ENCODE data around the gene SLC6A7. TPM values are rescaled to one million over a fixed set of nuclear protein-coding genes. Genes with fewer than 3 reads are reported as not detected.
"Not testable (repeated sequence)": the region's sequence is repeated elsewhere in the genome, so short reads cannot be mapped to it uniquely, and the experiment has no call there.

Gene SLC6A7
- total RNA-seq, 1 donor from 2014 or later: 0.62 TPM

- DNase-seq: no peak
Measured at GRCh38 chr5:150218693-150219035, 28.8 kb downstream of the SLC6A7 start.

GRCh38 chr5:150219142-150219541 is 29.3 kb downstream of the SLC6A7 start:
- DNase-seq: no peak

DNA sequence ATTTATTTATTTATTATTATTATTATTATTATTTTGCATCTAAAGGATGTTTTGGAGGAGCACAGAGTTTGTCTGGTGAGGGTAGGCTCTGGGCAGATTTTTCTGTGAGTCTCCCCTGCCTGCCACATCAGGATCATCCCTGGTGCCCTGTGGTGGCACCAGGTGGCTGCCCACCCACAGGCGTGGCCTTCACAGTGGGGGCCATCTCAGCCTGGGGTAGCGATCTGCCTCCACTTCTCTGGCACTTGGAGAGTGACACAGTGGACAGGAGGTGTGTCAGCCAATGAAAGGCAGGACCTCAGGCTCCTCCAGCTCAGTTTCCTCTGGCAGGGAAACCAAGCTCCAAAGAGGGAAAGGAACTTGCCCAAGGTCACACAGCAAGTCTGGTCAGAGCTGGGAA is 30.0 kb downstream of the SLC6A7 start:
- no peak for DNase-seq

DNA sequence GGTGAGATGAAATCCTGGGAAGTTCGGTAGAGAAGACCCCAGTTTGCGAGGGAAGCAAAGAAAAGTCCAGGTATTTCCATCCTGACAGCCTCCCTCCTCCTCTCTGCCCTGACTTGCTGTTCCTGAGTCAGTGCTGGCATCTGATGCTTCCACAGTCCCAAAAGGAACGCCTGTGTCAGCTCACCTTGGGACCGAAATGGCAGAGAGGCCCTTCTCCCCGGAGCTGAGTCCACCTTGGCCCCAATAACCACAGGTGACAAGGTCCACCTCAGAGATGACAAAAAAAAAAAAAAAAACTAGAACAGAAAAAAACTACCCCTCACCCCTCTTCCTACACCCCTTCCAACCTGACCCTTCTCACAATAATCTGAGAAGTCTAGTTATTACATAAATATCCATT is 31.6 kb downstream of the SLC6A7 start:
- no peak for DNase-seq

GRCh38 chr5:150222906-150223305 is 33.0 kb downstream of the SLC6A7 start:
- DNase-seq: no peak

DNA sequence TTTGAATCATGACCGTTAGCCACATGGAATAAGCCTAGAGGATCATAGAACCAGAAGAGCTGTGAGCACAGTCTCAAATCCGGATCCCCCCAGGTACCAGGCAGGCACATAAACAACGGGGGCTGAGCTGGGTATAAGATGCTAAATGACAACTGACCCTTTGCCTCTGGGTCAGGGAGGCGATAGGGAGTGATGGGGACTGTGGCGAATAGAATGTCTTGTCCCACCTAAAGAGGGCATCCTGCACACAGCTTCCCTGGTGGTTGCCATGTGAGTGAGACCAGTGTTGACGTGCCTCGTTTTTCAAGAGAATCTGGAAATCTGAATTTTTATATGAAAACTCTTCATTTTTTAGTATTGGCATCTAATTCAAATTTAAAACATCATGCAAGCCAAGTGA is 33.6 kb downstream of the SLC6A7 start:
- DNase-seq: no peak

GRCh38 chr5:150224483-150225027 is 34.7 kb downstream of the SLC6A7 start:
- no peak for DNase-seq

GRCh38 chr5:150227036-150227435 is 37.2 kb downstream of the SLC6A7 start:
- no peak for DNase-seq

- DNase-seq: no peak
Measured at GRCh38 chr5:150227606-150228273, 37.9 kb downstream of the SLC6A7 start.

GRCh38 chr5:150229571-150229970 is 39.7 kb downstream of the SLC6A7 start:
- no peak for DNase-seq

- DNase-seq: no peak
Measured at GRCh38 chr5:150230842-150231241, 41.0 kb downstream of the SLC6A7 start.

GRCh38 chr5:150233706-150234105 is 43.8 kb downstream of the SLC6A7 start:
- not testable (repeated sequence) for DNase-seq

DNA sequence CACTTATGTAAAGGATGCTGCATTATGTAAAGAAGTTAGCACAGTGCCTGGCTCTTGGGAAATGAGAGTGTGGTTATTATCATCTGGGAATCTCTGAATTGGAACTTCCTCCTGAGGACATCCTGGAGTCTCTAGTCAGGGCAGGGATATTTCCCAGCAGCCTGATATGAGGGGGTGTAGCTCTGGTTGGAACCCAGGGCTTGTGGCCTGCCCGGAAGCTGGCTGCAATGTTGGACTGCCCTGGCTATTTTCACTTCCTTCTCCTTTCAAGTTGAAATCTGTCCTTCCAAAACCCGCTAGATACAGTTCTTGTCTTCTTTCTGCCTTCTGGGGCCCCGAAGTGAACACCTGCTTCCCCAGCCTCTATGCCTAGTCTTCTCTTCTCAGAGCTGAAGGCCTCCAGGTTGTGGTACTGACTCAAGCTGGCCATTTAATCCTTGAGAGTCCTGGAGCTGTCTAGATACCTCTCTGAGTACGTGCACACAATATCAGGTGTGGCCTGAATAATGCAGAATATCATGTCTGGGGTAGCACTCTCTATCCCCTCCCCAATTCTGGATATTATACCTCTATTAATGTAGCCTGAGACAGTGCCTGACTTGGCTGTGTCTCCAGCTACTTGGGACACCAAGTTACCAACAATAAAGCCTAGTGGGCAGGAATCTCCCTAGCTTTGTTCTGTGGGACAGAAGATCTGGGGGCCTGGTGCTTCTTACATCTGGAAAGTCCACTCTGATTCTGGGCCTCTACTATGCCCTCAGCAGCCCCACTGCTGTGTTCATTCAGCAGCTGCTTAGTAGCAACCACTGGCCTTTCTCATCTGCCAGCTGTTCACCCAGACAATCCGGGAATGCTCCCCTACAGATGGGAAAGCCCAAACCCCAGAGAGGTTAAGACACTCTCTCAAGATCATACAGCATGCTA is 45.0 kb downstream of the SLC6A7 start:
- DNase-seq: no peak

- DNase-seq: no peak
Measured at GRCh38 chr5:150235500-150235854, 45.6 kb downstream of the SLC6A7 start.

DNA sequence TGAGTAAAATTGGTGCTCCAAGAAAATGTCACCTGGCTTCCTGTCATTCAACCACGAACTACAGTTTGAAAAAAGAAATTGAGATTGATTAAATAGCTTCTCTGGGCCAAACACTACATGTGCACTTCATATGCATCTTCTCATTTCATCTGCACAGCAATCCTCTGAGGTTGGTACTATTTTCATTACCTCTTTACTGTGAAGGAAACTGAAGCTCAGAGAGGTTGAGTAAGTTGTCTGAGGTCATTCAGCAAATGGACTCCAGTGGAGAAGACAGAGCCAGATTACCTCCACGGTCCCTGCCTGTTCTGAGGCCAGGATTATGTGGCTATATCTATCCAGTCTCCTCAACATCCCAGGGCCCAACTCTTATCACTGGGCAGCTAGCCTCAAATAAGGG is 46.5 kb downstream of the SLC6A7 start:
- DNase-seq: no peak

GRCh38 chr5:150236981-150237754 is 47.3 kb downstream of the SLC6A7 start:
- DNase-seq: no peak

DNA sequence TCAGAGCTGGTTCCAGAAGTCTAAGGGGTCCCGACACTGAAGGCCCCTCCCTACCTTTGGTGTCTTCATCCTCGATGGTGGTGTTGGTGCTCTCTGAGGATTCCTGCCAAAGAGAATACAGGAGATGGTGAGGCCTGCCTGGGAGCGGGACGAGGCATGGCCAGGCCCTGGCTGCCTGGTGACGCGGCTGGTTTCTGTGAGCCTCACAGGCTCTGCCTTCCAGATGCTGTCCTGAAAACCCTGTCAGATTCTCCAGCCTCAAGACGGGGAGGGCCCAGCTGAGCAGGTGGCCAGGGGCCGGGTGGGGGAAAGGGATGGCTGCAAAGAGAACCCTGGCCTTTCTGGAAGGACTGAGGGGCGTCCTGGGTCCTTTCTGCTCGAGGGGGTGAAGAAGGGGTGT is 48.8 kb downstream of the SLC6A7 start:
- no peak for DNase-seq

DNA sequence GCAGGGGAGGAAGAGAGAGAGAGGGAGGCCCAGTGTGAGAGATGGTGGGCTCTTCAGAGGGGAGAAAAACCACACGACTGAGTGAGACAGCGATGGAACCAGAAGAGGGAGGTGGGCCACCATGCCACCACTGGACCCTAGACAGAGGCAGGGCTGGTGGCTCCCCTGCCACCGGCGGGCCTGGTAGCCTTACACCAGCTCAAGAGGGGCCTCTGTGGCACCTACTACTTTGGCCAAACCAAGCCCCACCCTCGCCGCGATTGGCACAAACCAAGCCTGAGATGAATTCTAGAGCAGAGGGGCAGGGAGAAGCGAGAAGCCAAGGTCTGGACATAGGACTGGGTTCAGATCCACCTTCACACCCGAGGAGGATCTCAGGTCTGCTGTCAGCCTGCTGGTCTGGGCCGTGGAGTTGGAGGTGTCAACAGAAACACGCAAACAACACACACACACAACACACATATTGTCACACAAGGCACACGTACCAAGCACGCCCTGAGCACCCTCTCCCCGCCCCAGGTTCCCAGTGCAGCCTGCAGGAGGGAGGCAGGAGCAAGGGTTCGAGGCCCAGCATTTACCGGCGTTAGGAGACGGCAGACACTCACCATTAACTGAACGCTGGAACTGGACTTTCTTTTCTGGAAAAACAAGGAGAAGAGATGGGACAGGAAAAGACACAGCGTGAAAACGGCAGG is 49.4 kb downstream of the SLC6A7 start:
- no peak for DNase-seq

DNA sequence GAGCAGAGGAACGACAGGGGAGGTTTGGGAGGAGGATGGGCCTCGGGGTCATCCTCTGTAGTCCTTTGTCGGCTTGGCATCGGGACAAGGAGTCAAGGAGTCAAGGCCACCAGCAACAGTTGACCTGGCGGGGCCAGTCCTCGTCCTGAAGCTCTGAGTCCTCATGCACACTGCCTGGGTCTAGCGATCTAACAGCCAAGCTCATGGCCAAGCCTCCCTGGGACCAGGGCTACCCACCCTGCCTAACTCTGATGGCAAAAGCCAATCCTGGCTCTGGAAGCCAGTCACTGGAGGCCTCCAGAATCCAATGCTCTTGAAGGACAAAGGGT is 49.9 kb downstream of the SLC6A7 start:
- DNase-seq: no peak

GRCh38 chr5:150241298-150242160 is 51.7 kb downstream of the SLC6A7 start:
- no peak for DNase-seq

DNA sequence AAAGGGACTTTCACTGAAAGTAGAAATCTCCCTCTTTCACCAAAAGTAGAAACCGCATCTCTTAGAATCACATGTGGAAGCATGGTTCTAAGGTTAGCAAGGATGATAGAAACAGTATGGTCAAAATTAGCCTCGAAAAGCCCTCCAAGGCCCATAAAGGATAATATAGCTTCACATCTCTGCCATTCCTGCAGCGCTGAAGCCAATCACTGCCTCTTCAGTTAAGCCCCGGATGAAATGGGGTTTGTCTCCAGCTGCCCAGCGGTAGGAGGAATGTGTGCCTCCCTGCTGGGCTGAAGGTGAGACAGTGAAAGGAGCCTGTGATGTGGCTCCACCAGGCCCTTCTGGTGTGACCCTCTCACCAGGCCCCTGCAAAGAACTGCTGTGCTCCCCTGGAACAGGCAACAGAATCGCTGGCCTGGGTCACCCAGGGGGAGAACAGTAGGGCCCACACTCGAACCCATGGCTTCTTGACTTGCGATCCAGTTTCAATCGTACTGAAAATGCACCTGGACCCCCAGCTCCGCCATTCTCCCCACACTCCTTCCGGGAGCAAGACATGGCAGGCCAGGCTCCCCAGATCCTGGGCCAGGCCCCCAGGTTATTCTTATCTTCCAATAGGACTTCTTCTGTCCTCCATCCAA is 52.5 kb downstream of the SLC6A7 start:
- no peak for DNase-seq

Data from occipital lobe (tissue), 2 donors.